Vagina (tissue), 2 donors: ENCODE measurements around the gene CCDC188. TPM values are rescaled to one million over a fixed set of nuclear protein-coding genes. Genes with fewer than 3 reads are reported as not detected.

Experiments
- DNase-seq, 2 donors: peaks; one replicate each; pipeline ENCODE4 v3.0.0-alpha.2; 2017; ENCODE audit errors: extremely low spot score in 2 of 2
- H3K27ac ChIP-seq: fragments of 200-600 bp; sonication (generic); one replicate; pipeline ENCODE4 v1.5.1; 2019
- H3K27me3 ChIP-seq: fragments of 200-600 bp; sonication (generic); one replicate; pipeline ENCODE4 v1.5.1; 2019
- H3K36me3 ChIP-seq, 2 donors: fragments of 200-600 bp; sonication (generic); one replicate each; pipeline ENCODE4 v1.5.1; 2017 to 2019
- H3K4me1 ChIP-seq: fragments of 200-600 bp; sonication (generic); one replicate; pipeline ENCODE4 v1.5.1; 2019
- H3K4me3 ChIP-seq, 2 donors: fragments of 200-600 bp; sonication (generic); 1 replicate in 1 of 2; 2 replicates in 1 of 2; pipeline ENCODE4 v1.5.1; 2016 to 2019
- H3K9me3 ChIP-seq: fragments of 200-600 bp; sonication (generic); one replicate; pipeline ENCODE4 v1.5.1; 2019
- CTCF ChIP-seq, 3 experiments: fragments of 450-650 bp in 2 of 3; fragments of 200-600 bp in 1 of 3; sonication (generic) in 1 of 3; IDR thresholded peaks; one replicate each; pipeline ENCODE4 v1.5.1; 2017 to 2019; ENCODE audit warnings: antibody characterized with exemption in 3 of 3, mild to moderate bottlenecking in 2 of 3, moderate library complexity in 2 of 3
- POLR2A ChIP-seq, 2 donors: fragments of 450-650 bp; IDR thresholded peaks; one replicate each; pipeline ENCODE4 v1.6.1; 2017; ENCODE audit warnings: antibody characterized with exemption in 2 of 2, mild to moderate bottlenecking in 2 of 2, moderate library complexity in 2 of 2
- POLR2AphosphoS5 ChIP-seq, 2 donors: sonication (generic); formaldehyde crosslinking; IDR thresholded peaks; one replicate each; pipeline ENCODE4 v1.9.0; 2017; ENCODE audit warnings: antibody characterized with exemption in 2 of 2, mild to moderate bottlenecking in 2 of 2, low read depth in 1 of 2; ENCODE audit not compliant: insufficient read depth in 1 of 2
- intact Hi-C: fragments of 100-400 bp; cut with DNase I; formaldehyde crosslinking; loops from one replicate; pipeline ENCODE4 v1.15.1; 2023
- total RNA-seq: library from RNA; depleted of rRNA; stranded (reverse); fragments of >200 nt; gene quantifications from one replicate; pipeline ENCODE4 v1.2.3, GENCODE V29; 2016

Gene CCDC188
- total RNA-seq, 1 donor from 2014 or later = not detected

- no peak overlapping the region for H3K27ac ChIP-seq
- DNase-seq = no peak
- no peaks in the 10 kb centered on the region for H3K9me3 ChIP-seq
- no peaks in the 10 kb centered on the region for H3K27me3 ChIP-seq
- no peak overlapping the region for H3K4me3 ChIP-seq
- intact Hi-C loops = no loop called here
- no peaks in the 10 kb centered on the region for H3K4me1 ChIP-seq
- H3K36me3 ChIP-seq = no peaks in the 10 kb centered on the region
- TF ChIP-seq POLR2A (IDR thresholded peaks at IDR 0.05) (no peak), POLR2AphosphoS5 (IDR thresholded peaks at IDR 0.05; ENCODE audit: insufficient read depth in 1 of 2, low read depth in 1 of 2) (no peak), CTCF (IDR thresholded peaks at IDR 0.05) (no peak)
Observed at GRCh38 chr22:20181194-20181883, 30.5 kb upstream of the CCDC188 start.

DNA sequence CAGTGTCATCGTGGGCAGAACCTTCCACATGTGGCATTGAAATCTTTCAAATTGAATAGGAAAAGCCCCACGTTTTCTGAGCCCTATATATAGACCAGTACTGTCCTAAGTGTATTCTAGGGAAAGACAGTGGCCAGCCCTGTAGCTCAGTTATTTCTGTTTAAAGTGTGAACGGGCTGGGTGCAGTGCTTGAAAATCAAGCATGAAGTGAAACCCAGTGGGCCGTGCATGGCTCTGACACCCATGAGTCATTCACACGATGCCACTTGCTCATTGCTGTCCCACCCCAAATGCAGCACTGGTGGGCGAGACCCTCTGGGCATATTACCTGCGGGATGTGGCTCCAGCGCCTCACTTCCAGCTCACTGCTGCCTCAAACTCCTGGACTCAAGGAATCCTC, 29.8 kb upstream of the CCDC188 start:
- no peaks in the 10 kb centered on the region for H3K27me3 ChIP-seq
- no peak overlapping the region for H3K4me3 ChIP-seq
- no peaks in the 10 kb centered on the region for H3K9me3 ChIP-seq
- H3K4me1 ChIP-seq = no peaks in the 10 kb centered on the region
- no peak overlapping the region for H3K27ac ChIP-seq
- TF ChIP-seq POLR2A (IDR thresholded peaks at IDR 0.05) = no peak
- no peak for TF ChIP-seq POLR2AphosphoS5 (IDR thresholded peaks at IDR 0.05; ENCODE audit: insufficient read depth in 1 of 2, low read depth in 1 of 2)
- no peak for TF ChIP-seq CTCF (IDR thresholded peaks at IDR 0.05)
- no peak for DNase-seq
- intact Hi-C loops = no loop called here
- no peaks in the 10 kb centered on the region for H3K36me3 ChIP-seq

- Histone ChIP-seq H3K9me3 (no peaks in the 10 kb centered on the region), H3K4me3 (no peak overlapping the region), H3K27me3 (no peaks in the 10 kb centered on the region), H3K4me1 (no peaks in the 10 kb centered on the region), H3K36me3 (no peaks in the 10 kb centered on the region), H3K27ac (no peak overlapping the region)
- intact Hi-C loops = no loop called here
- TF ChIP-seq POLR2AphosphoS5 (IDR thresholded peaks at IDR 0.05; ENCODE audit: insufficient read depth in 1 of 2, low read depth in 1 of 2) (no peak), CTCF (IDR thresholded peaks at IDR 0.05) (no peak), POLR2A (IDR thresholded peaks at IDR 0.05) (no peak)
- DNase-seq = no peak
Observed at GRCh38 chr22:20180245-20180630, 29.4 kb upstream of the CCDC188 start.

- no peak for TF ChIP-seq POLR2AphosphoS5 (IDR thresholded peaks at IDR 0.05; ENCODE audit: insufficient read depth in 1 of 2, low read depth in 1 of 2)
- TF ChIP-seq CTCF (IDR thresholded peaks at IDR 0.05) = no peak
- TF ChIP-seq POLR2A (IDR thresholded peaks at IDR 0.05) = no peak
- intact Hi-C loops = no loop called here
- no peak for DNase-seq
Observed at GRCh38 chr22:20179455-20180244, 28.8 kb upstream of the CCDC188 start.

DNA sequence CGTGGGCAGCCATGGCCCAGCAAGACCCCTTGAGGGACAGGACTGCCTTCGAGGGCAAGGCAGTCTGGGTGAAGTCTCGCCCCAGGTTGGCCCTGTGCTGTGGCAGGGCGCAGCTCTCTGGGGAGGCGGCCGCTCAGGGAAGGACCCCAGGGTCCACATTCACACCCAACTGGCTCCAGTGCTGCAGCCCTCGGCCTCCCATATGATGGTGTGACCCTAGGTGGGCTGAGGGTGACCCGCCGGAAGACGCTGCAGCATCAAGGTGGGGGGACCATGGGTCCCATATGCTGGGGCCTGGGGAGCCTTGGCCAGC, 28.0 kb upstream of the CCDC188 start:
- H3K4me3 ChIP-seq = no peak overlapping the region
- H3K9me3 ChIP-seq = no peaks in the 10 kb centered on the region
- intact Hi-C loops = no loop called here
- H3K4me1 ChIP-seq = no peaks in the 10 kb centered on the region
- no peak for DNase-seq
- no peaks in the 10 kb centered on the region for H3K36me3 ChIP-seq
- no peaks in the 10 kb centered on the region for H3K27me3 ChIP-seq
- TF ChIP-seq POLR2AphosphoS5 (IDR thresholded peaks at IDR 0.05; ENCODE audit: insufficient read depth in 1 of 2, low read depth in 1 of 2) (no peak), CTCF (IDR thresholded peaks at IDR 0.05) (no peak), POLR2A (IDR thresholded peaks at IDR 0.05) (no peak)
- no peak overlapping the region for H3K27ac ChIP-seq

More at GRCh38 chr22:20179455-20180244, 28.8 kb upstream of the CCDC188 start:
- H3K36me3 ChIP-seq = no peaks in the 10 kb centered on the region
- H3K4me1 ChIP-seq = no peaks in the 10 kb centered on the region
- no peaks in the 10 kb centered on the region for H3K27me3 ChIP-seq
- H3K4me3 ChIP-seq = no peak overlapping the region
- no peaks in the 10 kb centered on the region for H3K9me3 ChIP-seq
- H3K27ac ChIP-seq = no peak overlapping the region
